Measurements from ENCODE around the gene CDH22.

- TF ChIP-seq, protein P1, sequence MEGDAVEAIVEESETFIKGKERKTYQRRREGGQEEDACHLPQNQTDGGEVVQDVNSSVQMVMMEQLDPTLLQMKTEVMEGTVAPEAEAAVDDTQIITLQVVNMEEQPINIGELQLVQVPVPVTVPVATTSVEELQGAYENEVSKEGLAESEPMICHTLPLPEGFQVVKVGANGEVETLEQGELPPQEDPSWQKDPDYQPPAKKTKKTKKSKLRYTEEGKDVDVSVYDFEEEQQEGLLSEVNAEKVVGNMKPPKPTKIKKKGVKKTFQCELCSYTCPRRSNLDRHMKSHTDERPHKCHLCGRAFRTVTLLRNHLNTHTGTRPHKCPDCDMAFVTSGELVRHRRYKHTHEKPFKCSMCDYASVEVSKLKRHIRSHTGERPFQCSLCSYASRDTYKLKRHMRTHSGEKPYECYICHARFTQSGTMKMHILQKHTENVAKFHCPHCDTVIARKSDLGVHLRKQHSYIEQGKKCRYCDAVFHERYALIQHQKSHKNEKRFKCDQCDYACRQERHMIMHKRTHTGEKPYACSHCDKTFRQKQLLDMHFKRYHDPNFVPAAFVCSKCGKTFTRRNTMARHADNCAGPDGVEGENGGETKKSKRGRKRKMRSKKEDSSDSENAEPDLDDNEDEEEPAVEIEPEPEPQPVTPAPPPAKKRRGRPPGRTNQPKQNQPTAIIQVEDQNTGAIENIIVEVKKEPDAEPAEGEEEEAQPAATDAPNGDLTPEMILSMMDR (IDR thresholded peaks at IDR 0.05) = peak; percentile 27
- TF ChIP-seq EZH2phosphoT487 (IDR thresholded peaks at IDR 0.05) (no peak), EZH2 (IDR thresholded peaks at IDR 0.05) (no peak)
Measured at GRCh38 chr20:46139266-46139889, 168.9 kb downstream of the CDH22 start.
